ENCODE data around the gene TMEM225B. TPM values are rescaled to one million over a fixed set of nuclear protein-coding genes. Genes with fewer than 3 reads are reported as not detected.
"Not testable (repeated sequence)": the region's sequence is repeated elsewhere in the genome, so short reads cannot be mapped to it uniquely, and the experiment has no call there.

The TMEM225B gene
- total RNA-seq, 1 donor from 2014 or later = not detected

- DNase-seq = not testable (repeated sequence)
Measured at GRCh38 chr7:99657879-99658278, 59.8 kb downstream of the TMEM225B start.

Other genes with a start within 250 kb of the TMEM225B start
- gene ARPC1B, start 223.5 kb upstream of the TMEM225B start, total RNA-seq = 52.4 TPM
- gene PDAP1, start 189.7 kb upstream of the TMEM225B start, total RNA-seq = 49.6 TPM
- 35.9 TPM for gene BUD31, start 189.3 kb upstream of the TMEM225B start, total RNA-seq
- gene PTCD1, start 159.5 kb upstream of the TMEM225B start, total RNA-seq = 6.8 TPM
- 26.3 TPM for gene CPSF4, start 159.3 kb upstream of the TMEM225B start, total RNA-seq
- 769 TPM for gene ATP5MF, start 132.1 kb upstream of the TMEM225B start, total RNA-seq
- gene ZNF789, start 125.4 kb upstream of the TMEM225B start, total RNA-seq = 15.7 TPM
- gene ZNF394, start 98.0 kb upstream of the TMEM225B start, total RNA-seq = 31.0 TPM
- gene ZKSCAN5, start 93.6 kb upstream of the TMEM225B start, total RNA-seq = 11.9 TPM
- gene FAM200A, start 46.2 kb upstream of the TMEM225B start, total RNA-seq = 7.3 TPM
- 106 TPM for gene ZNF655, start 39.6 kb upstream of the TMEM225B start, total RNA-seq
- 14.3 TPM for gene ZSCAN25, start 18.7 kb downstream of the TMEM225B start, total RNA-seq
- gene CYP3A5, start 81.7 kb downstream of the TMEM225B start, total RNA-seq = 38.5 TPM
- gene CYP3A7, start 136.9 kb downstream of the TMEM225B start, total RNA-seq = 0.21 TPM
- not detected for gene CYP3A4, start 185.9 kb downstream of the TMEM225B start, total RNA-seq
- not detected for gene CYP3A43, start 229.7 kb downstream of the TMEM225B start, total RNA-seq